ENCODE measurements around the gene COG8. TPM values are rescaled to one million over a fixed set of nuclear protein-coding genes. Genes with fewer than 3 reads are reported as not detected.

The COG8 gene
- polyA plus RNA-seq, 3 donors: 11.9 to 24.1 (median 21.6) TPM

DNA sequence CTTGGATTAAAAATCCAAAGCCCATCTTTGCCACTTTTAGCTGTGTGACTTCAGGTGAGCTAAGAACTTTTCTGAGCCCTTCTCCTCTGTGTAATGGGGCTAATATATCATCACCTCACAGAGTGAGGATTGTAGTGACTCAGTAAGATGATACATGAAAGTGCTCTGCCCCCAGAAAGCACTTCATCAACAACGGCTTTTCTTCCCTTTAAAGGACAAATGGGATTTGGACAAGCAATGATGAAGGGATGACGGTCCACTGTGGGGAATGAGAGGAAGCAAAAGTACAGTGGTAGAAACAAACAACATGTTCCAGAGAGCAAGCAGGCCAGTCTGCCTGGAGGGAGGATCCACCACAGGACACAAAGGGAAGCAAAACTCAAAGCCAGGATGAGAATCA is 26.5 kb upstream of the COG8 start:
- H3K9me3 Mint-ChIP-seq: peaks cover 0 to 2% (median 0%) of the 10 kb centered on the region in 7 donors
- Histone ChIP-seq H3K4me3 (replicated peaks in 1 of 3; ENCODE audit: low read depth in 2 of 3, low read length in 3 of 3) (no peak overlapping the region), H3K27ac (ENCODE audit: low read depth in 1 of 2, low read length in 2 of 2) (no peak overlapping the region), H3K4me2 (replicated peaks; ENCODE audit: extremely low read depth, low read length, poor library complexity, severe bottlenecking) (no peak overlapping the region), H3K36me3 (replicated peaks in 1 of 2; ENCODE audit: control insufficient read depth in 1 of 2, insufficient read depth in 2 of 2, low read length in 2 of 2) (peaks cover 72 to 97% of the 10 kb centered on the region in 2 donors), H4K20me1 (ENCODE audit: insufficient read depth, low read length) (peaks cover 18% of the 10 kb centered on the region), H3K4me1 (ENCODE audit: control insufficient read depth in 1 of 2, insufficient read depth in 2 of 2, low read length in 2 of 2) (no peaks in the 10 kb centered on the region), H3K9ac (ENCODE audit: insufficient read depth, low read length, poor library complexity, severe bottlenecking) (no peak overlapping the region), H3K27me3 (ENCODE audit: control insufficient read depth in 2 of 2, insufficient read depth in 2 of 2, low read length in 2 of 2) (no peaks in the 10 kb centered on the region), H3K79me2 (ENCODE audit: insufficient read depth, low read length) (no peaks in the 10 kb centered on the region), H3K9me3 (replicated peaks in 1 of 2; ENCODE audit: control insufficient read depth in 1 of 2, insufficient read depth in 1 of 2, low read length in 2 of 2) (no peaks in the 10 kb centered on the region), H2AFZ (ENCODE audit: insufficient read depth, low read depth, low read length, poor library complexity, severe bottlenecking) (no peak overlapping the region)
- peaks cover 0 to 1% (median 0%) of the 10 kb centered on the region in 3 donors for H3K27me3 Mint-ChIP-seq (ENCODE audit: low read depth in 3 of 3)
- 100% methylated on average over 2 of the region's 2 CpGs for WGBS (ENCODE audit: insufficient coverage)
- TF ChIP-seq, protein P1, sequence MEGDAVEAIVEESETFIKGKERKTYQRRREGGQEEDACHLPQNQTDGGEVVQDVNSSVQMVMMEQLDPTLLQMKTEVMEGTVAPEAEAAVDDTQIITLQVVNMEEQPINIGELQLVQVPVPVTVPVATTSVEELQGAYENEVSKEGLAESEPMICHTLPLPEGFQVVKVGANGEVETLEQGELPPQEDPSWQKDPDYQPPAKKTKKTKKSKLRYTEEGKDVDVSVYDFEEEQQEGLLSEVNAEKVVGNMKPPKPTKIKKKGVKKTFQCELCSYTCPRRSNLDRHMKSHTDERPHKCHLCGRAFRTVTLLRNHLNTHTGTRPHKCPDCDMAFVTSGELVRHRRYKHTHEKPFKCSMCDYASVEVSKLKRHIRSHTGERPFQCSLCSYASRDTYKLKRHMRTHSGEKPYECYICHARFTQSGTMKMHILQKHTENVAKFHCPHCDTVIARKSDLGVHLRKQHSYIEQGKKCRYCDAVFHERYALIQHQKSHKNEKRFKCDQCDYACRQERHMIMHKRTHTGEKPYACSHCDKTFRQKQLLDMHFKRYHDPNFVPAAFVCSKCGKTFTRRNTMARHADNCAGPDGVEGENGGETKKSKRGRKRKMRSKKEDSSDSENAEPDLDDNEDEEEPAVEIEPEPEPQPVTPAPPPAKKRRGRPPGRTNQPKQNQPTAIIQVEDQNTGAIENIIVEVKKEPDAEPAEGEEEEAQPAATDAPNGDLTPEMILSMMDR (IDR thresholded peaks at IDR 0.05): no peak
- H3K4me3 Mint-ChIP-seq: no peak overlapping the region
- DNase-seq: no peak
- H3K36me3 Mint-ChIP-seq: peaks cover 78 to 88% of the 10 kb centered on the region in 2 donors
- no peaks in the 10 kb centered on the region for H3K4me1 Mint-ChIP-seq
- intact Hi-C loops (cut with micrococcal nuclease): no loop called here
- H3K27ac Mint-ChIP-seq: peak overlapping the region in 1 of 7 donors; percentile 78

DNA sequence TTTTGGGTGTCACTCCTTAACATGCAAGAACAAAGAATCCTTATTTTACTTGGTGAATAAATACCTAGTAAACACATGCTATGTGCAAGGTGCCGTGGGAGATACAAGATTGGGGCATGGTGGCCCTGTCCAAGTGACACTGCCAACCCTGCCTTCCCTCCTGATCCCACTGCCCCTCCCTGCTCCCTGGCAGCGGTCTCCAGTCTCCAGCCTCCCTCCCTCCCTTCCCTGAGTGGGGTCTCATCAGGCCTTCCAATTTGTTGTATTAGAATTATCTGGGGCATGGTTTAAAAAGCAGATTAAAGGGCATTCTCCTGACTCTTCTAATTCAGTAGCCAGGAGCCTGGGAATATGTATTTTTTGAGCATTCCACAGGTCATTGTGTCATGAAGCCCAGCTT is 24.7 kb upstream of the COG8 start:
- H3K79me2 ChIP-seq (ENCODE audit: insufficient read depth, low read length): no peaks in the 10 kb centered on the region
- no peak overlapping the region for H3K4me3 ChIP-seq (replicated peaks in 1 of 3; ENCODE audit: low read depth in 2 of 3, low read length in 3 of 3)
- Mint-ChIP-seq H3K27ac (peak overlapping the region in 1 of 7 donors; percentile 41), H3K9me3 (no peaks in the 10 kb centered on the region), H3K36me3 (peaks cover 74 to 84% of the 10 kb centered on the region in 2 donors), H3K4me3 (no peak overlapping the region), H3K27me3 (ENCODE audit: low read depth in 3 of 3) (no peaks in the 10 kb centered on the region), H3K4me1 (no peaks in the 10 kb centered on the region)
- no peak overlapping the region for H2AFZ ChIP-seq (ENCODE audit: insufficient read depth, low read depth, low read length, poor library complexity, severe bottlenecking)
- DNase-seq: no peak
- H3K4me1 ChIP-seq (ENCODE audit: control insufficient read depth in 1 of 2, insufficient read depth in 2 of 2, low read length in 2 of 2): no peaks in the 10 kb centered on the region
- TF ChIP-seq, protein P1 (IDR thresholded peaks at IDR 0.05): no peak
- intact Hi-C loops (cut with micrococcal nuclease): no loop called here
- H3K9me3 ChIP-seq (replicated peaks in 1 of 2; ENCODE audit: control insufficient read depth in 1 of 2, insufficient read depth in 1 of 2, low read length in 2 of 2): no peaks in the 10 kb centered on the region
- WGBS (ENCODE audit: insufficient coverage): no CpG with 5 or more reads among the region's 2 CpGs
- peaks cover 18% of the 10 kb centered on the region for H4K20me1 ChIP-seq (ENCODE audit: insufficient read depth, low read length)
- H3K27ac ChIP-seq (ENCODE audit: low read depth in 1 of 2, low read length in 2 of 2): no peak overlapping the region
- no peak overlapping the region for H3K4me2 ChIP-seq (replicated peaks; ENCODE audit: extremely low read depth, low read length, poor library complexity, severe bottlenecking)
- H3K9ac ChIP-seq (ENCODE audit: insufficient read depth, low read length, poor library complexity, severe bottlenecking): no peak overlapping the region
- H3K27me3 ChIP-seq (ENCODE audit: control insufficient read depth in 2 of 2, insufficient read depth in 2 of 2, low read length in 2 of 2): no peaks in the 10 kb centered on the region
- peaks cover 64 to 91% of the 10 kb centered on the region in 2 donors for H3K36me3 ChIP-seq (replicated peaks in 1 of 2; ENCODE audit: control insufficient read depth in 1 of 2, insufficient read depth in 2 of 2, low read length in 2 of 2)
